Fibroblast of mammary gland (primary cell): ENCODE measurements around the gene SYNJ2.

Experiments used
- DNase-seq: peaks from one replicate; pipeline ENCODE4 v3.0.0-alpha.2; 2010; ENCODE audit warnings: low read depth
- H3K4me3 ChIP-seq: 2 replicates; pipeline ENCODE4 v1.5.1; 2011; ENCODE audit warnings: low read depth, mild to moderate bottlenecking, low read length, moderate library complexity; ENCODE audit not compliant: control insufficient read depth
- CTCF ChIP-seq: conservative IDR thresholded peaks from 2 replicates; pipeline ENCODE4 v1.5.1; 2011; ENCODE audit warnings: low read depth, low read length, inconsistent platforms; ENCODE audit not compliant: control insufficient read depth, insufficient read depth

The SYNJ2 gene

DNA sequence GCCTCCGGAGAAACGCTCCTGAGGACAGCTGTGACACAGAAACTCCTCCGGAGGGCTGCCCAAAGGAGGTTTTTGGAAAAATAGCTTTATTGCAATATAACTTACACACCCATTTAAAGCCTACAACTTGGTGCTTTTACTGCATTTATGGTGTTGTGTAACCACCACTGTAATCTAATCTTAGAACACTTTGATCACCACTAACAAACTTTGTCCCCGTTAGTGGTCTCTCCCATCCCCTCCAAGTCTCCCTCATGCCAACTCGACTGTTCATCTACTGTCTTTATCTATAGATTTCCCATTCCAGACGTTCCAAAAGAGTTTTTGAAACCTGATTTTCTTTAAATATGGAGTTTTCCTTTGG is 62.8 kb downstream of the SYNJ2 start:
- DNase-seq, result no peak
- TF ChIP-seq CTCF, result no peak
- no peak overlapping the region for H3K4me3 ChIP-seq

DNA sequence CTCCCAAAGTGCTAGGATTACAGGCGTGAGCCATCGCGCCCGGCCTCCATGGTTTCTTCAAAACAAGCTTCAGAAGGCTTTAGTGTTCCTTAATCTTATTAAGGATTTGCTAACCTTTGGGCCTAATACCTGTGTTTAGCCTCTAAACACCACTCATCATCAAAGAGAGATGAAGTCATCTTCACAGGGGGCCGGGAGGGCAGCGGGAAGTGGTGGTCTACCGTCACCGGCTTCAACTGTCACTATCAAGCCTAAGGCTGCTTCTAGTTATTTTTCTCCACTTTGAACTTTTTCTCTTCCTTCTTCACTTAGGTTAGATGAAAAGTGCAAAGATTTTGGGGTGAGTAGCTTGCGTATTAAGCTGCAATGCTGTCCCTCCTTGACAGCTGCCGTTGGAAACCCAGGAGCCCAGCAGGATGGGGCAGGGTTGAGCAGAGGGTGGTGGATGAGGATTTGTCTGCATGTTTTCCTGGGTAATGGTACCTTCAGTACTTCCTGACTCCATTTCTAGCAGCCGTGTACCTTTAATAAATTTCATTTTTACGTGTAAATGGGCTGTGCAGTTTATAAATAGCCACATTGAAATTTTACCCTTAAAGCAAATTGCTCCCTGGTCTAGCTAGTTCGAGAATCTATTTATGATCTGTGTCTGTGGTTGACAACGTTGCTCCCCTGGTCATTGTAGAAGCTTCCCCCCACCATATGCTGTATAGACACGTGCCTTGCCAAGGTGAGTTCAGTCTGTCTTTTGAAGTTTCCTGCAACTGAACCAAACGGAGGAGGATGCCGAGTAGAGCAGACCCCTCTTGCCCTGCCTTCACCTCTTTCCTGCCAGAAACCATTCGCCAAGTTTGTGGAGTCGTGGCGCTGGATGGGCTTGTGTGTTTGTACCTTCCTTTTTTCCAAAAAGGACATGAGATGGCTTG is 64.8 kb downstream of the SYNJ2 start:
- DNase-seq, result no peak
- no peak overlapping the region for H3K4me3 ChIP-seq
- no peak for TF ChIP-seq CTCF

DNA sequence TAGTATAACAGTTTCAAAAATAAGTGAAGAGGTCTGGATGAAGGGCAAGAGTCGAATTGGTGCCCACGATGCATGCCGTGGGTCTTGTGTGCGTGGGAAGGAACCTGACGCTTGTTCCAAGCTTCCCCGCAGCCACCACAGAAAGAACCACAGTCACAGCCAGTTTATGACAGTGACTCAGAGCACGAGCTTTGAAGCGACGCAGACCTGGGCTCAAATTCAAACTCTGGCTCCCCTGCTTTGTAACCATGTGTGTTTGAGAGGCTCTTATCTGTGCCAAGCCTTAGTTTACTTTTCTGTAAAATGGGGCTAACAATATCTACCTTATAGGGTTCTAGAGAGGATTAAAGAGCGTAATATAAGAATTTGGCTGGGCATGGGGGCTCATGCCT is 65.5 kb downstream of the SYNJ2 start:
- DNase-seq, result peak; percentile 90
- TF ChIP-seq CTCF, result no peak
- H3K4me3 ChIP-seq, result no peak overlapping the region

GRCh38 chr6:158047563-158048323 is 66.1 kb downstream of the SYNJ2 start:
- no peak for TF ChIP-seq CTCF
- DNase-seq, result no peak
- H3K4me3 ChIP-seq, result no peak overlapping the region

GRCh38 chr6:158048589-158048988 is 66.9 kb downstream of the SYNJ2 start:
- no peak for DNase-seq
- TF ChIP-seq CTCF, result no peak
- no peak overlapping the region for H3K4me3 ChIP-seq

DNA sequence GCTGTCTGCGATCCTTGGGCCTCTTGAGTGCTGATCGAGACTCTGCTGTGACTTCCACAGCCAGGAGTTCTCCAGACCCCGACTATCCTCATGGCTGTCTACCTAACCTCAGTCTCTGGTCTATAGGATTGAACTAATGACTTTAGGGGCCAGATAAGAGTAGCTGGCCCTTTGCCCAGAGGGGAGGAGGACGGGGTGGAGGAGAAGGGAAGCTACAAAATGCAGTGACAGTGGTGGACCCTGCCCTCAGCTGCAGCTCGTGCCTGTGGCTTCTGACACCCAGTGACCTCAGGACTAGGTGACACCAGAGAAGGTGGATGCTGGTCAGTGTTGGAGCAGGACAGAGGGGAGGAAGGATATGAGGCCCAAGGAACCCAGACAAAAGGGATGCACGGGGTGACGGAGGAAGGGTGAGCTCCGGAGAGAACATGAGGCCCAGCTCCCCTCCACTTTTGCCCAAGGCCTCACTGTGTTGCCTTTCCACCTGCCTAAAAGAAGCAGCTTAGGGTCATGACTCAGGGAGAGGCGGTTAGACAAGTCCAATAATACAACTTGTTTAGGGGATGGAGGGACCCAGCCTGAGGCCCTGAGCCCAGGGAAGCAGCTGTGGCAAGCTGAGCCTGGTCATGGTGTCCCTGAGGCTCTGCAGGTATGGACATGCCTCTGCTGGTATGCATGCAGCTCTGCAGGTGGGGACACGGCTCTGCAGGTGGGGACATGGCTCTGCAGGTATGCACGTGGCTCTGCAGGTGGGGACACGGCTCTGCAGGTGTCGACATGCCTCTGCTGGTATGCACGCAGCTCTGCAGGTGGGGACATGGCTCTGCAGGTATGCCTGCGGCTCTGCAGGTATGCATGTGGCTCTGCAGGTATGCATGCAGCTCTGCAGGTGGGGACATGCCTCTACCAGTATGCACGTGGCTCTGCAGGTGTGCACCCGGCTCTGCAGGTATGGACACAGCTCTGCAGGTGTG is 67.7 kb downstream of the SYNJ2 start:
- no peak for DNase-seq
- no peak for TF ChIP-seq CTCF
- no peak overlapping the region for H3K4me3 ChIP-seq
